ENCODE results near the gene TUBGCP6.

TUBGCP6 gene

GRCh38 chr22:50286275-50286674 is 41.5 kb upstream of the TUBGCP6 start:
- no peak for TF ChIP-seq SIN3A (IDR thresholded peaks at IDR 0.05; ENCODE audit: borderline replicate concordance, insufficient read depth, low read length)
- no peak for TF ChIP-seq FOXP2 (optimal IDR thresholded peaks at IDR 0.05; ENCODE audit: borderline replicate concordance, extremely low read depth, extremely low read length, insufficient read depth)
- TF ChIP-seq TAF1 (IDR thresholded peaks at IDR 0.05; ENCODE audit: borderline replicate concordance, insufficient read depth, low read length): no peak
- no peak for TF ChIP-seq POLR2AphosphoS5 (IDR thresholded peaks at IDR 0.05; ENCODE audit: low read depth, low read length)
- no peak for TF ChIP-seq REST (IDR thresholded peaks at IDR 0.05; ENCODE audit: insufficient read depth in 1 of 2, low read depth in 2 of 2, low read length in 2 of 2)

GRCh38 chr22:50285568-50286229 is 40.9 kb upstream of the TUBGCP6 start:
- TF ChIP-seq POLR2AphosphoS5 (IDR thresholded peaks at IDR 0.05; ENCODE audit: low read depth, low read length) (no peak), REST (IDR thresholded peaks at IDR 0.05; ENCODE audit: insufficient read depth in 1 of 2, low read depth in 2 of 2, low read length in 2 of 2) (no peak), TAF1 (IDR thresholded peaks at IDR 0.05; ENCODE audit: borderline replicate concordance, insufficient read depth, low read length) (no peak)

- TF ChIP-seq TAF1 (IDR thresholded peaks at IDR 0.05; ENCODE audit: borderline replicate concordance, insufficient read depth, low read length) (no peak), POLR2AphosphoS5 (IDR thresholded peaks at IDR 0.05; ENCODE audit: low read depth, low read length) (no peak), SIN3A (IDR thresholded peaks at IDR 0.05; ENCODE audit: borderline replicate concordance, insufficient read depth, low read length) (no peak), FOXP2 (optimal IDR thresholded peaks at IDR 0.05; ENCODE audit: borderline replicate concordance, extremely low read depth, extremely low read length, insufficient read depth) (no peak), REST (IDR thresholded peaks at IDR 0.05; ENCODE audit: insufficient read depth in 1 of 2, low read depth in 2 of 2, low read length in 2 of 2) (no peak)
These were observed 39.7 kb upstream of the TUBGCP6 start for GRCh38 chr22:50284479-50284878.

- TF ChIP-seq REST (IDR thresholded peaks at IDR 0.05; ENCODE audit: insufficient read depth in 1 of 2, low read depth in 2 of 2, low read length in 2 of 2) (no peak), TAF1 (IDR thresholded peaks at IDR 0.05; ENCODE audit: borderline replicate concordance, insufficient read depth, low read length) (no peak), FOXP2 (optimal IDR thresholded peaks at IDR 0.05; ENCODE audit: borderline replicate concordance, extremely low read depth, extremely low read length, insufficient read depth) (no peak), POLR2AphosphoS5 (IDR thresholded peaks at IDR 0.05; ENCODE audit: low read depth, low read length) (no peak), SIN3A (IDR thresholded peaks at IDR 0.05; ENCODE audit: borderline replicate concordance, insufficient read depth, low read length) (no peak)
These were observed 39.0 kb upstream of the TUBGCP6 start for GRCh38 chr22:50283821-50284220.
